IPS-NIHi7 (cell line): ENCODE data around the gene RALGPS2.
A peak's percentile ranks its signal among the peaks of the same experiment; 100 is the strongest.

ENCODE experiments used
- DNase-seq: peaks from one replicate; pipeline ENCODE4 v3.0.0; 2012; ENCODE audit warnings: mixed read lengths; ENCODE audit errors: extremely low spot score

The RALGPS2 gene

GRCh38 chr1:178864326-178864725 is 139.3 kb downstream of the RALGPS2 start:
- no peak for DNase-seq

GRCh38 chr1:178867670-178868069 is 142.6 kb downstream of the RALGPS2 start:
- no peak for DNase-seq

- no peak for DNase-seq
Observed at GRCh38 chr1:178868706-178869105, 143.7 kb downstream of the RALGPS2 start.

DNA sequence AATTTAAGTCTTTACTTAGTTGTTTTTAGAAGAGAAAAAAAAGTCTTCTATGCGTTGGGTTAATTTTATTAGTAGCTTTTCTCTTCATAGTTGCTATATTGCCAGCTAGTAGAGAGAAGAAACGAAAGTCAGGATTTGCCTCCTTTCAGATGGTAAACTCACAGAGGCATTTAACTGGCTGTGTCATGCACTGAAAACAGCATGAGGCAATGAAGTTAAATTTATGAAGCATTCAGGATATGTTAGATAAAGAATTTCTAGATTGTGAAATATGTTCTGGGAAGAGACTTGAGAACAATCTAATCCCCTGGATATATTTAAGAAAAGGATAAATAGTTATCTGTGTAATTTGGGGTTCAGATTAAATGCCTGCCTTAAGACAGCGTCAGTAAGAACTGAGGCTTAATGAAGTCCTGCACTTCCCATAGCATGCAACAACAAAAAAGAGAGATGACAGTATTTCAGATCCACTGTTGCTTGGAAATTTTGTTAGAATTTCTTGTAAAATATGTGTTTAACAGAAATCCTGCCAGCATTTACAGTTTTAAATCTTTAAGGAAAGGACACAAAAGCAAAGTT is 144.2 kb downstream of the RALGPS2 start:
- DNase-seq = no peak

GRCh38 chr1:178870221-178870620 is 145.2 kb downstream of the RALGPS2 start:
- no peak for DNase-seq

- DNase-seq = peak; percentile 10
Observed at GRCh38 chr1:178870944-178871343, 145.9 kb downstream of the RALGPS2 start, which contains the start of gene ANGPTL1. Gene ANGPTL1, minus strand, starts transcription at chr1:178871077. Its CDS starts 5,301 bp downstream, at chr1:178865776.

- DNase-seq = no peak
Observed at GRCh38 chr1:178871551-178872320, 146.7 kb downstream of the RALGPS2 start.

GRCh38 chr1:178874966-178875365 is 149.9 kb downstream of the RALGPS2 start:
- no peak for DNase-seq

DNA sequence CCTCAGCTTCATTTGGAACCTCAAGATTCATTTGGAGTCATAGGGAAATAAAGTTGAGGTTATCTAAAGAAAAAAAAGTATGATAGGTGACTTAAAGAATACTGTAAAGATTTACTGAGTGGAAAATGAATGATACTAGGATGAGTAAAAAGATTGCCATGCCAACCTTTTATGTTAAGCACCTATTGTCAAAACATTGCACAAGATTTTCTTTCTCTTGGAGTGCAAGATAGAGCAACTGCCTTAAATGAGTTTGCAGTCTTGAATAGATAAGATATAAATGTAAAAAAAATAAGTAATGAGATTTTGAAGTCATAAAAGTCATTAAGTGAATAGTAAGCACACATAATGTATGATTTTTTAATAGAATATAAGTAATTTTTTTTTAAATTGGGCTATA is 150.9 kb downstream of the RALGPS2 start:
- DNase-seq = no peak

- no peak for DNase-seq
Observed at GRCh38 chr1:178877896-178878295, 152.9 kb downstream of the RALGPS2 start.

DNA sequence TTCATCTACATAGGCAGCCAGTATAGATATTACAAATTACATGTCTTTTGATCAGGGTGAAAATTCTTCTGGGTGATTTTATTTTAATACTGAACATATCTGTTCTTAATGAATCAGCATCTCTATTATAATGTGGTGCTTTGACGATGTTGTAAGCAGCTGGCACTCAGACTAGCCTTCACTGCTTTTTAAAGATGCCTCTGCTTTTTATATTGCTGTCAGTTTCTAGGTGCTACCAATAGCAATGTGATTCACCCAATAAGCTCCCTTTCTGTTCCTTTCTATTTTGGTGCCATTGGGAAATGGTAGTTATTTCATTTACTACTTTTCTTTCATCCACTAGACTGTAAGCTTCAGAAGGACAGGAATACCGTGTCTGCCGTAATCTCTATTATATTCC is 156.9 kb downstream of the RALGPS2 start:
- no peak for DNase-seq

DNA sequence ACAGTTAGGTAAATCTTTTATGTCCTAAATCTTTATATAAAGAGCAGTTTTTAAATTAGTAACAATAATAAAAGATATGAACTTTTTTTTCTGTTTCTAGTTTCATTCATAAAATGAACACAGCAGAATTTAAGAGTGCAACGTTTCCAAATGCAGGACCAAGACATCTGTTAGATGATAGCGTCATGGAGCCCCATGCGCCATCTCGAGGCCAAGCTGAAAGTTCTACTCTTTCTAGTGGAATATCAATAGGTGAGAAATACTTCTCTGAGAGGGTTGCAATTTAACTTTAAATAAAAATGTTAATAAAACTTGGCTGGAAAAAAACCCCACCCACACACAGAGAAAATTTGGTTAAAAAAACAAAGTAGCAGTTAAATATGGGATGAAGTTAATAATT is 160.8 kb downstream of the RALGPS2 start:
- no peak for DNase-seq

DNA sequence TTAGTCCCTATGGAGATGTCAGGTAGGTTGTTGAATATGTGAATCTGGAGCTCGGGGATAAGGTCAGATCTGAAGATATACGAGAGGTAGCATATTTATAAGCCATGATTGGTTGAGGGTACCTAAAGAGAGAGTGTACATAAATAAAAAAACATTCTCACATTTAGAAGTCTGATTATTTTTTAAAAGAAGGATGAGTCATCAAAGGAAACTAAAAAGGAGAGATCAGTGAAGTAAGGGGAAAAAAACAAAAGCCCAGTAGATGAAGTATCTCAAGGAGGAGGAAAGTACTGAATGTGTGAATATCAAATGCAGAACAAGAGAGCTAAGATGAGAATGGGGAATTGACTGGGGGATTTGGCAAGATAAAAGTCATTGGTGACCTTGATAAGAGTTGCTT is 161.5 kb downstream of the RALGPS2 start:
- no peak for DNase-seq

- no peak for DNase-seq
Observed at GRCh38 chr1:178895928-178896327, 170.9 kb downstream of the RALGPS2 start.

- DNase-seq = no peak
Observed at GRCh38 chr1:178898401-178898800, 173.4 kb downstream of the RALGPS2 start.

DNA sequence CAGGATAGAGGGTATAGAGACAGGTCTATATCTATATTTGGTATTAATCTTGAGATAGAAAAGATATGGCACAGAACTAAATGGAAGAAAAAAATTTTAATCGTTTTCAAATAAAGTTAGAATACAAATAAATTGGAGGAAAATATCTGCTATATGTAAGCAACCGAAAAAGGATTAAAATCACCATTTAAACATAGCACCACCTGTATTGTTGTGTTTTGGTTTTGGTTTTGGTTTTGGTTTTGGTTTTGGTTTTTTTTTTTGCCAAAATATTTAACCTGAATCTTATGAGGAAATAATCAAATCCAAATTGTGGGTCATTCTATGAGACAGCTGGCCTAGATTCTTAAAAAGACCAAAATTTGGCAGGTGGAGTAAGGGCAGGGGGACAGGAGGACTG is 174.4 kb downstream of the RALGPS2 start:
- DNase-seq = no peak

GRCh38 chr1:178901482-178902125 is 176.6 kb downstream of the RALGPS2 start:
- DNase-seq = no peak

DNA sequence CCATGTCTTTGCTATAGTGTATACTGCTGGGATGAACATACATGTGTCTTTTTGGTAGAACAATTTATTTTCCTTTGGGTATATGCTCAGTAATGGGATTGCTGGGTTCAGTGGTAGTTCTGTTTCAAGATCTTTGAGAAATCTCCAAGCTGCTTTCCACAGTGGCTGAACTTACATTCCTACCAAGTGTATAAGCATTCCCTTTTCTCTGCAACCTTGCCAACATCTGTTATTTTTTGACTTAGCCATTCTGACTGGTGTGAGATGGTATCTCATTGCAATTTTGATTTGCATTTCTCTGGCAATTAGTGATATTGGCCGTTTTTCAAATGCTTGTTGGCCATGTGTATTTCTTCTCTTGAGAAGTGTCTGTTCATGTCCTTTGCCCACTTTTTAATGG is 183.3 kb downstream of the RALGPS2 start:
- DNase-seq = no peak

DNA sequence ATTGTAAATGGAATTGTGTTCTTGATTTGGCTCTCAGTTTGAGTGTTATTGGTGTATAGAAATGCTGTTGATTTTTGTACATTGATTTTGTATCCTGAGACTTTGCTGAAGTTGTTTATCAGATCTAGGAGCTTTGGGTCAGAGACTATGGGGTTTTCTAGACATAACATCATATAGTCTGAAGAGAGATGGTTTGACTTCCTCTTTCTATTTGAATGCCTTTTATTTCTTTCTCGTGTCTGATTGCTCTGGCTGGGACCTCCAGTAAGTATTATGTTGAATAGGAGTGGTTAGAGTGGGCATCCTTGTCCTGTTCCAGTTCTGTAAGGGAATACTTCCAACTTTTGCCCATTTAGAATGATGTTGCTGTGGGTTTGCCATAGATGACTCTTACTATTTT is 185.0 kb downstream of the RALGPS2 start:
- no peak for DNase-seq

DNA sequence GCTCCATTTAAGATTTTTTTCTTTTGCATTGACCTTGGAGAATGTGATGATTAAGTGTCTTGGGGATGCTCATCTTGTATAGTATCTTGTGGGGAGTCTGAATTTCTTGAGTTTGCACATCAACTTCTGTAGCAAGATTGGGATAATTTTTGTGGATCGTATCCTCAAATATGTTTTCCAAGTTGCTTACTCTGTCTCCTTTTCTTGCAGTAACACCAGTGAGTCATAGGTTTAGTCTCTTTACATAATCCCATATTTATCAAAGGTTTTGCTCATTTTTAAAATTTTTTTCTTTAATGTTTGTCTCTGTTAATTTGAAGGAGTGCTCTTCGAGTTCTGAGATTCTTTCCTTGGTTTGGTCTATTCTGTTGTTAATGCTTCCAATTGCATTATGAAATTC is 187.6 kb downstream of the RALGPS2 start:
- DNase-seq = no peak

GRCh38 chr1:178916448-178917174 is 191.6 kb downstream of the RALGPS2 start:
- no peak for DNase-seq

GRCh38 chr1:178918308-178918707 is 193.3 kb downstream of the RALGPS2 start:
- no peak for DNase-seq
